ENCODE results near the gene CACNB4. TPM values are rescaled to one million over a fixed set of nuclear protein-coding genes. Genes with fewer than 3 reads are reported as not detected.

The CACNB4 gene
- total and polyA plus RNA-seq, 9 of the 15 experiments (the other 6 are each of a cell fraction or from before 2014, with no cell fraction given) = 0.01 to 0.20 (median 0.04) TPM; not detected in 1

- TF ChIP-seq NR0B1 (IDR thresholded peaks at IDR 0.05; ENCODE audit: partially characterized antibody) = no peak
- TF ChIP-seq CUX1 (CRISPR knock-in tag; IDR thresholded peaks at IDR 0.05) = no peak
These were observed 896 bp downstream of the CACNB4 start (continued) for GRCh38 chr2:152097801-152098495.

All from K562 (cell line).